ENCODE data around the gene RXFP1.

The RXFP1 gene

GRCh38 chr4:158590824-158591223 lies 69.1 kb downstream of the RXFP1 start:
- TF ChIP-seq POLR2AphosphoS5 (IDR thresholded peaks at IDR 0.05; ENCODE audit: low read depth, low read length) (no peak), TAF1 (IDR thresholded peaks at IDR 0.05; ENCODE audit: borderline replicate concordance, low read depth, low read length) (no peak), POLR2A (IDR thresholded peaks at IDR 0.05; ENCODE audit: low read depth, low read length) (no peak)
- DNase-seq (ENCODE audit: insufficient read length) (no peak), FAIRE-seq (no peak)

DNA sequence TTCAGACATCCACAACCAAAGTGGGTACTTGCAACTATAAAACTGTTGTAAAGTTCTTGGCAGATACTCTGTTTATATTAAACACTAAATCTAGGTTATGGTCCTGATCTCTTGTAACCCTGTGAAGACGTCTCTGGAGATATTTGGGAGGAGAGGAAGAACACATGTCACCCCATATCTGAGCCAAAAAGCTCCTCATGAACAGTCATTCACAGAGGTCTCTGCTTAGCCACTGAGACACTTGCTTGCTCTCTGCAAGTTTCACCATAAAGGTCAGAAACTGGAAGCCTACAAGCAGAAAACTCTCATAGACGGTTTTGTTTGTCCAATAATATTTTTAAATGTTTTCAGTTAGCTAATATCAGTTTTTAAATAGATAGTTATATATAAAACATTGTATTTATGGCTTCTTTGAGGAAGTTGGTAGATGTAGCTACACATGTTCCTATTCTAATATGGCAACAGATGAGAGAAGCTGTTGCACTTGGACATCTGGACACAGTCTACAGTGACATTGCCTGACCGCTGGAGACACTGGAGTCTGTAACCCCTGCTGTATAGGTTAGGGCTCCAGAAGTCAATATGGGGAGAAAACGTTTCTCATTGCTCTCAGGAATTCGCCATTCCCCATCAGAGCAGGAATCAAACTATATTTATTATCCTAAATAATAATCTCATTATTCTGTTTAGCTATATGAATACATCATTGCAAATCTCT lies 76.4 kb downstream of the RXFP1 start:
- FAIRE-seq (no peak), DNase-seq (ENCODE audit: insufficient read length) (no peak)
- TF ChIP-seq POLR2AphosphoS5 (IDR thresholded peaks at IDR 0.05; ENCODE audit: low read depth, low read length) = no peak
- TF ChIP-seq POLR2A (IDR thresholded peaks at IDR 0.05; ENCODE audit: low read depth, low read length) = no peak
- no peak for TF ChIP-seq TAF1 (IDR thresholded peaks at IDR 0.05; ENCODE audit: borderline replicate concordance, low read depth, low read length)

DNA sequence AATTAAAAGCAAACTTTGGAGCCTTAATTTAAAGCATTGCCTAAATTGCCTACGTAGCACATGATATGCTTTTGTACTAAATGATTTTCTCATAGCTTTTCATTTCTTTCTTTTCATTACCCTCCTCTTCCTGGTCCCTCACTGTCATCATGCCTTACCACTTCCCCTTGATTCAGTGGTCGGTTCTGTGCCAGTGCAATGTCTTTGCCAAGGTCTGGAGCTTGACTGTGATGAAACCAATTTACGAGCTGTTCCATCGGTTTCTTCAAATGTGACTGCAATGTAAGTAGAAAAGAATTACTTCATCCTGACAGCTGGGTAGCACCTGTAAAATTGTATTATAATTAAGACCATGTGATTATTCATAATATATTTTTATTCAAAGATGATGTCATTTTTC lies 77.5 kb downstream of the RXFP1 start:
- DNase-seq (ENCODE audit: insufficient read length) (no peak), FAIRE-seq (no peak)

DNA sequence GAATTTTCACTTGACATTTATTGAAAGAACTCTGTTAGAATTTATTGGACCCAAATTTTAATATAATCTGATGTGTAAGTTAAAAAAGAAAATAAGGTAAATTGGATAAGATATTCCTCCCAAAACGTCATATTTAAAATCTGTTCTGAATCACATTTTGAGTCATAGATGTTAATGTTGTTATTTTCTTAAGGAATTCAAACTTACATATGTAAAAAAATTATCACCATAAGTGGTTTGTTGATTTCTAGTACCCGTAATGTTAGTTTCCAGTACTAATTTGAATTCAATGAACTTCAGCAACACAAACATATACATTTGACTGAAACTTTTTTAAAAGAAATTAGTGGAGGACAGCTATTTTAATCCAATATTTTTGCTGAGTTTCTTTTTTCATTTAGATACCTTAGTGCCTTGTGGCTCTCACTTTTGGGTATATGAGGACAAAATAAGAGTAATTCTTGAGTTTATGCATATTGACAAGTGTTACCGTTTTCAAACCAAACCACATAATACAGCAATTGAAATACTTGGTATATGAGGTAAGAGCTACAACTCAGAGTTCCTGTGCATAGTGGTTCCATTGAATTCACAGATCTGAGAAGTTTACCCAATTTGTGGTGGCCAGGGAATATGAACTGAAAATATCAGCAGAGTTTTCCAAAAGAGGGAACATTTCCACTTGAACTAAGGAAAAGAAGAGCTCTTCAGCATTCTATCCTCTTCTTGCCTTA lies 78.2 kb downstream of the RXFP1 start:
- DNase-seq (ENCODE audit: insufficient read length) = no peak
- FAIRE-seq = no peak
- TF ChIP-seq POLR2AphosphoS5 (IDR thresholded peaks at IDR 0.05; ENCODE audit: low read depth, low read length) = no peak
- TF ChIP-seq TAF1 (IDR thresholded peaks at IDR 0.05; ENCODE audit: borderline replicate concordance, low read depth, low read length) = no peak
- TF ChIP-seq POLR2A (IDR thresholded peaks at IDR 0.05; ENCODE audit: low read depth, low read length) = no peak

More for the DNA sequence above, 77.5 kb downstream of the RXFP1 start:
- no peak for TF ChIP-seq POLR2AphosphoS5 (IDR thresholded peaks at IDR 0.05; ENCODE audit: low read depth, low read length)
- no peak for TF ChIP-seq TAF1 (IDR thresholded peaks at IDR 0.05; ENCODE audit: borderline replicate concordance, low read depth, low read length)
- no peak for TF ChIP-seq POLR2A (IDR thresholded peaks at IDR 0.05; ENCODE audit: low read depth, low read length)

GRCh38 chr4:158604369-158604768 lies 82.7 kb downstream of the RXFP1 start:
- no peak for FAIRE-seq

DNA sequence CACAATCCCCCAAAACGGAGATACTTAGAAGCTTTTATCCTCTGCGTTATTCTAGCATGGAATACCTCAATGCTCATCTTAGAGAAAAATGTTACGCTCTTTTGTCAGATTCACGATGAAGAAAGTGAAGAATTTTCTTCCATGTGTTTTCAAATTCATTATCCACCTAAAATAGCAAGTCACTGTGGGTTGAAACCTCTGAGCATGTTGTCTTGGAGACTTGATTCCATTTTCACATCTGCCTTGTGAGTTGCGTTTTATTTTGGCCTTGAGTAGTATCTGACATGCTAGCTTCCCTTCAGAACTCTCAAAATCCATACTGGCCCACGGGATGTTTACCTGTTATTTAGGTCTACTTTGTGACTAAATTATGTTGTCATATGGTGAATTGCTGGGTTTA lies 83.7 kb downstream of the RXFP1 start:
- FAIRE-seq (no peak), DNase-seq (ENCODE audit: insufficient read length) (no peak)
- TF ChIP-seq POLR2A (IDR thresholded peaks at IDR 0.05; ENCODE audit: low read depth, low read length) (no peak), POLR2AphosphoS5 (IDR thresholded peaks at IDR 0.05; ENCODE audit: low read depth, low read length) (no peak), TAF1 (IDR thresholded peaks at IDR 0.05; ENCODE audit: borderline replicate concordance, low read depth, low read length) (no peak)

More at GRCh38 chr4:158604369-158604768, 82.7 kb downstream of the RXFP1 start:
- TF ChIP-seq POLR2AphosphoS5 (IDR thresholded peaks at IDR 0.05; ENCODE audit: low read depth, low read length) = no peak
- TF ChIP-seq TAF1 (IDR thresholded peaks at IDR 0.05; ENCODE audit: borderline replicate concordance, low read depth, low read length) = no peak
- no peak for TF ChIP-seq POLR2A (IDR thresholded peaks at IDR 0.05; ENCODE audit: low read depth, low read length)
- DNase-seq (ENCODE audit: insufficient read length) = no peak

DNA sequence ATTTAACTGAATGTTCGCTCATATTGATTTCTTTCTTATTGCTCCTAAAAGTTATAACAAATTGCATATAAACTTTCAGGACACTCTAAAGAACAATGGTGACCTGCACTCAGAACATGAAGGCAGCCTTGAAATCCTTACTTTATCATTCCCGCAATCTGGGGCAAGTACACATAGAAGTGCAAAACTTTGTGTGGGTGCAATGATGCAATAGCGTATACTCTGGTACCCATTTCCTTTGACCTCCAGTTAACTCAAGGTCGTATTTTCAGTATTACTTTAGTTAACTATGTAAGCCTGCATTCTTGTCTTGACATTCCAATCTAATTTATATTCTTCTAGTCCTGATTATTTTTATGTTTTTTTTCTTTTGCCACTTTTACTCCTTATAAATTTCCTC lies 85.3 kb downstream of the RXFP1 start:
- no peak for FAIRE-seq
- no peak for TF ChIP-seq POLR2AphosphoS5 (IDR thresholded peaks at IDR 0.05; ENCODE audit: low read depth, low read length)
- no peak for TF ChIP-seq POLR2A (IDR thresholded peaks at IDR 0.05; ENCODE audit: low read depth, low read length)
- no peak for TF ChIP-seq TAF1 (IDR thresholded peaks at IDR 0.05; ENCODE audit: borderline replicate concordance, low read depth, low read length)
- no peak for DNase-seq (ENCODE audit: insufficient read length)

DNA sequence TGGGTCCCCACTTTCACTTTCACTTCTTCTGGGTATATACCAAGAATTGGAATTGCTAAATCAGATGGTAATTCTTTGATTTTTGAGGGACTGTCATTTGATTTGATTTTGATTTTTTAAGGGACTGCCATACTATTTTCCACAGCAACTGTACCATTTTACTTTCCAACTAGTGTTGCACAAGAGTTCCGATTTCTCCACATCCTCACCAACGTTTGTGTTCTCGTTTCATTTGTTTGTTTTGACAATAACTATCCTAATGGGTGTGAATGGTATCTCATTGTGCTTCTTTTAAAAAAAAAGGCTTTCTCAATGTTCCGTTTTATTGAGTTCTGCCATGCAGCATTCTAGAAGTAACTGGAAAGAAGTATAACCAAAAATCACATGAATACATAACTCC lies 87.4 kb downstream of the RXFP1 start:
- TF ChIP-seq POLR2AphosphoS5 (IDR thresholded peaks at IDR 0.05; ENCODE audit: low read depth, low read length) (no peak), TAF1 (IDR thresholded peaks at IDR 0.05; ENCODE audit: borderline replicate concordance, low read depth, low read length) (no peak), POLR2A (IDR thresholded peaks at IDR 0.05; ENCODE audit: low read depth, low read length) (no peak)

DNA sequence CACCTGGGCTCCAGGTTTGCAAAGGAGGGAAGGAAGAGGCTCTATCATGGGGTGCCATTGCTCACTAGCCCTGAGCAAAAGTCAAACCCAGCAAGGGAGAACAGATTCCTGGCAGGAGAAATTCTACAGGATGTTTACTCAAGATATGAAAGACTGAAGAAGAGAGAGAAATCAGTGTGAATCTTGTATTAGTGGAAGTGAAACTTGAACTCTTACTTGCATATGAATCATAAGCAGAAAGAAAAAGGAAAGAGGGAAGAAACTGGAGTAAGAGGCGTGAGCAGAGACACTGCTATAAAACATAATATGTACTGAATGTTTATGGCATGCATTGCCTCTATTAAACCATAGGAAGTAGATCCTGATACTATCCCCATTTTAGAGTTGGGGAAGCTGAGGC lies 89.1 kb downstream of the RXFP1 start:
- peak; percentile 76 for FAIRE-seq

More for the DNA sequence above, 87.4 kb downstream of the RXFP1 start:
- no peak for FAIRE-seq
- DNase-seq (ENCODE audit: insufficient read length) = no peak

DNA sequence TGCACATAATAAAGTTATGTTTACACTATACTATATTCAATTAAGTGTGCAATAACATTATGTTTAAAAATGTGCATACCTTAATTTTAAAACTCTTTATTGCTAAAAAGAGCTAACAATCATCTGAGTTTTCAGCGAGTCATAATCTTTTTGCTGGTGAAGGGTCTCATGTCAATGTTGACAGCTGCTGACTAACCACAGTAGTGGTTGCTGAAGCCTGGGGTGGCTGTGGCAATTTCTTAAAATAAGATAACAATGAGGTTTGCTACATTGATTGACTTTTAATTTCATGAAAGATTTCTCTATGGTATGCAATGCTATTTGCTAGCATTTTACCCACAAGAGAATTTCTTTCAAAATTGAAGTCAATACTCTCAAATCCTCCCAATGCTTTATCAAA lies 91.4 kb downstream of the RXFP1 start:
- DNase-seq (ENCODE audit: insufficient read length) (no peak), FAIRE-seq (no peak)
- TF ChIP-seq TAF1 (IDR thresholded peaks at IDR 0.05; ENCODE audit: borderline replicate concordance, low read depth, low read length) (no peak), POLR2A (IDR thresholded peaks at IDR 0.05; ENCODE audit: low read depth, low read length) (no peak), POLR2AphosphoS5 (IDR thresholded peaks at IDR 0.05; ENCODE audit: low read depth, low read length) (no peak)

More for the DNA sequence above, 89.1 kb downstream of the RXFP1 start:
- TF ChIP-seq POLR2A (IDR thresholded peaks at IDR 0.05; ENCODE audit: low read depth, low read length) = no peak
- TF ChIP-seq POLR2AphosphoS5 (IDR thresholded peaks at IDR 0.05; ENCODE audit: low read depth, low read length) = no peak
- TF ChIP-seq TAF1 (IDR thresholded peaks at IDR 0.05; ENCODE audit: borderline replicate concordance, low read depth, low read length) = no peak
- DNase-seq (ENCODE audit: insufficient read length) = no peak

DNA sequence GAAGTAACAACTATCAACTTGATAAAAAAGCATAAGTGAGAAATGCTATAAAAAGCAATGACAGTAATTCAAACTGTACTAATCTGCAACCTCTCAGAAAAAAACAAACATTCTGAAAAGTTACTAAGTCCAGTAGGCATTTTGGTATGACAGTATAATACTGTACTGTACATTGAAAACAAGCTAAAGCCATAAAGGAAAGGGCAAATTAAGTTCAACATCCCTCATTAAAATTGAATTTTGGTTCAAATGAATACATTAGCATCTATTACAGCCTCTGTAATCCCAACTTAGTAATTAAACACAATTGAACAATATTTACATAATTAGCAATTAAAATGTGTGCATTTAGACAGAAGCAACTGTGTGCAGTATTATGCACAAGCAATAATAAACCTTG lies 96.3 kb downstream of the RXFP1 start:
- DNase-seq (ENCODE audit: insufficient read length) (no peak), FAIRE-seq (no peak)
- no peak for TF ChIP-seq POLR2A (IDR thresholded peaks at IDR 0.05; ENCODE audit: low read depth, low read length)
- TF ChIP-seq TAF1 (IDR thresholded peaks at IDR 0.05; ENCODE audit: borderline replicate concordance, low read depth, low read length) = no peak
- no peak for TF ChIP-seq POLR2AphosphoS5 (IDR thresholded peaks at IDR 0.05; ENCODE audit: low read depth, low read length)

GRCh38 chr4:158621729-158622128 lies 100.0 kb downstream of the RXFP1 start:
- TF ChIP-seq TAF1 (IDR thresholded peaks at IDR 0.05; ENCODE audit: borderline replicate concordance, low read depth, low read length) (no peak), POLR2AphosphoS5 (IDR thresholded peaks at IDR 0.05; ENCODE audit: low read depth, low read length) (no peak), POLR2A (IDR thresholded peaks at IDR 0.05; ENCODE audit: low read depth, low read length) (no peak)
- FAIRE-seq (no peak), DNase-seq (ENCODE audit: insufficient read length) (no peak)

Data from GM12892 (cell line).